T-helper 2 cell treated with Interferon-gamma antibody and Interleukin-4, amounts not matched to agents 5 μg/mL and 100 μg/mL, for 36 hours (primary cell): ENCODE measurements around the gene C14orf180.

Experiments used
- DNase-seq: peaks from one replicate; pipeline ENCODE4 v3.0.0; 2021; ENCODE audit warnings: low spot score
- H3K27ac Mint-ChIP-seq: one replicate; pipeline ENCODE4 v1.8.0; 2021; ENCODE audit warnings: mild to moderate bottlenecking, mixed read lengths
- H3K27me3 Mint-ChIP-seq: one replicate; pipeline ENCODE4 v1.8.0; 2021; ENCODE audit warnings: low read depth, mixed read lengths
- H3K36me3 Mint-ChIP-seq: one replicate; pipeline ENCODE4 v1.8.0; 2021; ENCODE audit warnings: low read depth, mixed read lengths
- H3K4me1 Mint-ChIP-seq: one replicate; pipeline ENCODE4 v1.8.0; 2021; ENCODE audit warnings: low read depth, mixed read lengths
- H3K4me3 Mint-ChIP-seq: one replicate; pipeline ENCODE4 v1.8.0; 2022; ENCODE audit warnings: mild to moderate bottlenecking, moderate library complexity, mixed read lengths
- H3K9me3 Mint-ChIP-seq: one replicate; pipeline ENCODE4 v1.8.0; 2021; ENCODE audit warnings: mixed read lengths

The C14orf180 gene

GRCh38 chr14:104586832-104587620 lies 7.5 kb downstream of the C14orf180 start:
- DNase-seq = no peak
- Mint-ChIP-seq H3K9me3 (no peaks in the 10 kb centered on the region), H3K36me3 (no peaks in the 10 kb centered on the region), H3K27me3 (no peaks in the 10 kb centered on the region), H3K4me1 (no peaks in the 10 kb centered on the region), H3K4me3 (no peak overlapping the region), H3K27ac (no peak overlapping the region)

- no peaks in the 10 kb centered on the region for H3K4me1 Mint-ChIP-seq
- no peak for DNase-seq
- H3K36me3 Mint-ChIP-seq = no peaks in the 10 kb centered on the region
- H3K9me3 Mint-ChIP-seq = no peaks in the 10 kb centered on the region
- H3K4me3 Mint-ChIP-seq = no peak overlapping the region
- no peak overlapping the region for H3K27ac Mint-ChIP-seq
- no peaks in the 10 kb centered on the region for H3K27me3 Mint-ChIP-seq
Measured at GRCh38 chr14:104587641-104588040, 8.1 kb downstream of the C14orf180 start.

GRCh38 chr14:104588066-104588857 lies 8.7 kb downstream of the C14orf180 start:
- H3K4me1 Mint-ChIP-seq = no peaks in the 10 kb centered on the region
- H3K27me3 Mint-ChIP-seq = no peaks in the 10 kb centered on the region
- H3K9me3 Mint-ChIP-seq = no peaks in the 10 kb centered on the region
- no peak overlapping the region for H3K4me3 Mint-ChIP-seq
- no peaks in the 10 kb centered on the region for H3K36me3 Mint-ChIP-seq
- H3K27ac Mint-ChIP-seq = no peak overlapping the region
- no peak for DNase-seq

GRCh38 chr14:104589338-104590195 lies 10.0 kb downstream of the C14orf180 start:
- Mint-ChIP-seq H3K9me3 (no peaks in the 10 kb centered on the region), H3K36me3 (no peaks in the 10 kb centered on the region), H3K4me1 (no peaks in the 10 kb centered on the region), H3K27ac (no peak overlapping the region), H3K4me3 (no peak overlapping the region), H3K27me3 (no peaks in the 10 kb centered on the region)
- DNase-seq = no peak

- no peak overlapping the region for H3K4me3 Mint-ChIP-seq
Measured at GRCh38 chr14:104590240-104590965, 10.8 kb downstream of the C14orf180 start.

GRCh38 chr14:104591031-104591430 lies 11.5 kb downstream of the C14orf180 start:
- H3K4me3 Mint-ChIP-seq = no peak overlapping the region
- H3K27ac Mint-ChIP-seq = no peak overlapping the region
- DNase-seq = no peak
- no peaks in the 10 kb centered on the region for H3K27me3 Mint-ChIP-seq
- no peaks in the 10 kb centered on the region for H3K4me1 Mint-ChIP-seq
- H3K36me3 Mint-ChIP-seq = no peaks in the 10 kb centered on the region
- H3K9me3 Mint-ChIP-seq = no peaks in the 10 kb centered on the region

More at GRCh38 chr14:104590240-104590965, 10.8 kb downstream of the C14orf180 start:
- Mint-ChIP-seq H3K27me3 (no peaks in the 10 kb centered on the region), H3K4me1 (no peaks in the 10 kb centered on the region), H3K36me3 (no peaks in the 10 kb centered on the region), H3K9me3 (no peaks in the 10 kb centered on the region), H3K27ac (no peak overlapping the region)
- DNase-seq = no peak

GRCh38 chr14:104591506-104592291 lies 12.1 kb downstream of the C14orf180 start:
- Mint-ChIP-seq H3K27me3 (no peaks in the 10 kb centered on the region), H3K4me1 (no peaks in the 10 kb centered on the region), H3K9me3 (no peaks in the 10 kb centered on the region), H3K27ac (no peak overlapping the region), H3K36me3 (no peaks in the 10 kb centered on the region), H3K4me3 (no peak overlapping the region)
- DNase-seq = no peak

- Mint-ChIP-seq H3K27me3 (no peaks in the 10 kb centered on the region), H3K9me3 (no peaks in the 10 kb centered on the region), H3K4me1 (no peaks in the 10 kb centered on the region), H3K27ac (no peak overlapping the region), H3K4me3 (no peak overlapping the region), H3K36me3 (no peaks in the 10 kb centered on the region)
- DNase-seq = no peak
Measured at GRCh38 chr14:104592292-104592672, 12.7 kb downstream of the C14orf180 start.

GRCh38 chr14:104592785-104593184 lies 13.2 kb downstream of the C14orf180 start:
- no peak for DNase-seq
- Mint-ChIP-seq H3K4me1 (no peaks in the 10 kb centered on the region), H3K27me3 (no peaks in the 10 kb centered on the region), H3K9me3 (no peaks in the 10 kb centered on the region), H3K27ac (no peak overlapping the region), H3K36me3 (no peaks in the 10 kb centered on the region), H3K4me3 (no peak overlapping the region)

- no peak overlapping the region for H3K4me3 Mint-ChIP-seq
- H3K9me3 Mint-ChIP-seq = no peaks in the 10 kb centered on the region
- no peak for DNase-seq
- no peaks in the 10 kb centered on the region for H3K4me1 Mint-ChIP-seq
- no peaks in the 10 kb centered on the region for H3K36me3 Mint-ChIP-seq
- no peak overlapping the region for H3K27ac Mint-ChIP-seq
- no peaks in the 10 kb centered on the region for H3K27me3 Mint-ChIP-seq
Measured at GRCh38 chr14:104593241-104593701, 13.7 kb downstream of the C14orf180 start.

GRCh38 chr14:104593710-104594136 lies 14.2 kb downstream of the C14orf180 start:
- Mint-ChIP-seq H3K27ac (no peak overlapping the region), H3K9me3 (no peaks in the 10 kb centered on the region), H3K27me3 (no peaks in the 10 kb centered on the region), H3K4me3 (no peak overlapping the region), H3K36me3 (no peaks in the 10 kb centered on the region), H3K4me1 (no peaks in the 10 kb centered on the region)
- DNase-seq = no peak

GRCh38 chr14:104594310-104595046 lies 14.9 kb downstream of the C14orf180 start:
- no peak overlapping the region for H3K27ac Mint-ChIP-seq
- no peaks in the 10 kb centered on the region for H3K9me3 Mint-ChIP-seq
- H3K4me3 Mint-ChIP-seq = no peak overlapping the region
- no peaks in the 10 kb centered on the region for H3K4me1 Mint-ChIP-seq
- H3K27me3 Mint-ChIP-seq = no peaks in the 10 kb centered on the region
- no peaks in the 10 kb centered on the region for H3K36me3 Mint-ChIP-seq
- no peak for DNase-seq
